A172 (cell line): Measurements from ENCODE around the gene FAM9C. TPM values are rescaled to one million over a fixed set of nuclear protein-coding genes. Genes with fewer than 3 reads are reported as not detected.

ENCODE experiments used
- total RNA-seq: library from RNA; depleted of rRNA; stranded (reverse); fragments of >200 nt; shearing (Covaris generic); gene quantifications from 2 replicates; pipeline ENCODE4 v1.2.3, GENCODE V29; 2014; rRNA removed

Gene FAM9C
- total RNA-seq, 1 experiment from 2014 or later, result not detected

Other genes starting within 250 kb of the FAM9C start
- not detected in 2 replicates for gene TLR7, start 177.5 kb downstream of the FAM9C start, total RNA-seq
- not detected in 2 replicates for gene TLR8, start 138.0 kb downstream of the FAM9C start, total RNA-seq
- 16,491 and 16,946 TPM in 2 replicates for gene TMSB4X, start 69.5 kb downstream of the FAM9C start, total RNA-seq